Endothelial cell of umbilical vein (primary cell): ENCODE data around the gene CATSPERD. TPM values are rescaled to one million over a fixed set of nuclear protein-coding genes. Genes with fewer than 3 reads are reported as not detected.

Experiments used
- BruUV-seq: library from RNA; stranded (reverse); fragments of 400-500 nt; replicated peaks from 2 replicates; lab custom pipeline; 2021; lab: Mats Ljungman, UMichigan
- CTCF ChIA-PET: fragments of 300-600, 350-600 bp; sonication (Branson Sonifier 250); formaldehyde crosslinking; loops from one replicate; lab custom pipeline; 2021; ENCODE audit warnings: antibody characterized with exemption, inconsistent platforms; lab: Charles Lee
- POLR2A ChIA-PET: fragments of 300-600, 350-600 bp; sonication (Branson Sonifier 250); formaldehyde crosslinking; loops from one replicate; lab custom pipeline; 2021; ENCODE audit warnings: antibody characterized with exemption, inconsistent platforms; lab: Charles Lee
- DNase-seq: peaks from one replicate; pipeline ENCODE4 v3.0.0-alpha.2; 2011; ENCODE audit warnings: low read depth, low spot score
- FAIRE-seq: peaks from 2 replicates; lab custom pipeline; 2011; peaks lifted over from hg19 to GRCh38; lab: Jason Lieb, UNC
- H2AFZ ChIP-seq: 2 replicates; pipeline ENCODE4 v1.6.0; 2012; ENCODE audit warnings: low read depth, low read length, control low read depth, inconsistent platforms
- H3K27ac ChIP-seq: 2 replicates; pipeline ENCODE4 v1.5.1; 2011; ENCODE audit warnings: low read depth, mild to moderate bottlenecking, control low read depth, low read length, moderate library complexity; ENCODE audit not compliant: insufficient read depth
- H3K27me3 ChIP-seq, 2 experiments: 2 replicates each; pipeline versions ENCODE4 v1.6.0 to v1.6.1; 2011; ENCODE audit warnings: low read length in 2 of 2, mixed read lengths in 1 of 2; ENCODE audit not compliant: control insufficient read depth in 2 of 2, insufficient read depth in 2 of 2
- H3K36me3 ChIP-seq, 2 experiments: 2 replicates in 1 of 2; 3 replicates in 1 of 2; pipeline ENCODE4 v1.5.1; 2011; ENCODE audit warnings: low read length in 2 of 2, mild to moderate bottlenecking in 1 of 2, moderate library complexity in 1 of 2; ENCODE audit not compliant: control insufficient read depth in 2 of 2, insufficient read depth in 2 of 2; ENCODE audit errors: extremely low read depth in 1 of 2
- H3K4me1 ChIP-seq: 3 replicates; pipeline ENCODE4 v1.5.1; 2011; ENCODE audit warnings: mild to moderate bottlenecking, low read length; ENCODE audit not compliant: control insufficient read depth, insufficient read depth; ENCODE audit errors: extremely low read depth
- H3K4me2 ChIP-seq: 2 replicates; pipeline ENCODE4 v1.6.1; 2011; ENCODE audit warnings: low read length, control low read depth, mixed read lengths; ENCODE audit not compliant: insufficient read depth
- H3K4me3 ChIP-seq, 3 experiments: fragments of 200-600 bp in 1 of 3; sonication (generic), shearing (Covaris generic) in 1 of 3; replicated peaks in 1 of 3; 2 replicates each; pipeline ENCODE4 v1.5.1; 2011 to 2016; ENCODE audit warnings: control low read depth in 3 of 3, low read length in 3 of 3, mild to moderate bottlenecking in 2 of 3, inconsistent platforms in 1 of 3, low read depth in 1 of 3, moderate library complexity in 1 of 3; ENCODE audit not compliant: insufficient read depth in 1 of 3
- H3K79me2 ChIP-seq: 2 replicates; pipeline ENCODE4 v1.6.0; 2012; ENCODE audit warnings: low read length, inconsistent platforms; ENCODE audit not compliant: control insufficient read depth, insufficient read depth
- H3K9ac ChIP-seq: replicated peaks from 2 replicates; pipeline ENCODE3; 2011; ENCODE audit warnings: low read length, control low read depth; ENCODE audit not compliant: insufficient read depth; ENCODE audit errors: extremely low read depth
- H3K9me1 ChIP-seq: replicated peaks from 3 replicates; pipeline ENCODE4 v1.6.0; 2011; ENCODE audit warnings: mild to moderate bottlenecking, low read length; ENCODE audit not compliant: control insufficient read depth, insufficient read depth; ENCODE audit errors: extremely low read depth
- H3K9me3 ChIP-seq: replicated peaks from 2 replicates; pipeline ENCODE4 v1.5.1; 2012; ENCODE audit warnings: low read length, inconsistent platforms; ENCODE audit not compliant: control insufficient read depth, insufficient read depth
- H4K20me1 ChIP-seq: replicated peaks from 2 replicates; pipeline ENCODE3; 2011; ENCODE audit warnings: mild to moderate bottlenecking, low read length; ENCODE audit not compliant: control insufficient read depth, insufficient read depth; ENCODE audit errors: extremely low read depth
- CTCF ChIP-seq, 2 donors: IDR thresholded peaks; 1 replicate in 1 of 2; 2 replicates in 1 of 2; pipeline ENCODE4 v1.5.1; 2011; ENCODE audit warnings: low read length in 2 of 2, mild to moderate bottlenecking in 2 of 2, moderate library complexity in 2 of 2, control low read depth in 1 of 2, inconsistent platforms in 1 of 2, low read depth in 1 of 2; ENCODE audit not compliant: insufficient read depth in 1 of 2; ENCODE audit errors: extremely low read depth in 1 of 2
- EZH2 ChIP-seq: IDR thresholded peaks from 2 replicates; pipeline ENCODE4 v1.6.1; 2012; ENCODE audit warnings: borderline replicate concordance, low read depth, mild to moderate bottlenecking, moderate library complexity, low read length, inconsistent platforms; ENCODE audit not compliant: severe bottlenecking
- FOS ChIP-seq: IDR thresholded peaks from 2 replicates; pipeline ENCODE4 v1.6.1; 2011; ENCODE audit warnings: mild to moderate bottlenecking, low read length, moderate library complexity, borderline replicate concordance; ENCODE audit not compliant: insufficient read depth
- GATA2 ChIP-seq: IDR thresholded peaks from 2 replicates; pipeline ENCODE4 v1.7.0; 2011; ENCODE audit warnings: low read depth, mild to moderate bottlenecking, moderate library complexity, mixed read lengths, low read length; ENCODE audit not compliant: insufficient read length, insufficient read depth
- JUN ChIP-seq: IDR thresholded peaks from 2 replicates; pipeline ENCODE4 v1.6.1; 2011; ENCODE audit warnings: borderline replicate concordance, low read depth; ENCODE audit not compliant: insufficient read length, insufficient read depth
- MYC ChIP-seq: IDR thresholded peaks from one replicate; pipeline ENCODE4 v1.6.1; 2011; ENCODE audit warnings: mild to moderate bottlenecking, low read depth, low read length
- POLR2A ChIP-seq: IDR thresholded peaks from 2 replicates; pipeline ENCODE4 v1.6.1; 2012; ENCODE audit warnings: low read depth, mild to moderate bottlenecking, control low read depth, low read length
- POLR2AphosphoS5 ChIP-seq: IDR thresholded peaks from 2 replicates; pipeline ENCODE4 v1.6.1; 2012; ENCODE audit warnings: low read depth, mild to moderate bottlenecking, control low read depth, low read length, moderate library complexity; ENCODE audit not compliant: insufficient read depth
- dilution Hi-C: fragments of 300-500 bp; cut with MboI; formaldehyde crosslinking; loops from one replicate; pipeline ENCODE4 v1.15.0; 2019; ENCODE audit warnings: low sequenced_read_pairs; ENCODE audit not compliant: extremely low pct_ligation_motif_present
- intact Hi-C: fragments of 100-400 bp; cut with micrococcal nuclease; formaldehyde crosslinking; loops from one replicate; pipeline ENCODE4 v1.10.0; 2022
- polyA plus RNA-seq, 4 experiments: library from polyadenylated mRNA; depleted of rRNA in 3 of 4; stranded (reverse) in 3 of 4; unstranded in 1 of 4; fragments of >200 nt; gene quantifications; 2 replicates each; pipeline versions ENCODE4 v1.2.1 to v1.2.3, GENCODE V29; 2011 to 2012; ENCODE audit warnings: missing spikeins in 1 of 4
- total RNA-seq: library from RNA; stranded (reverse); gene quantifications from 2 replicates; pipeline ENCODE4 v1.2.3, GENCODE V29; 2021
- TF ChIP-seq, protein P1 (sequence below): IDR thresholded peaks from 2 replicates; pipeline ENCODE4 v1.6.1; 2011; ENCODE audit not compliant: insufficient read depth, insufficient read length

CATSPERD gene
- total and polyA plus RNA-seq, 2 donors (not counting 3 experiments of a cell fraction or from before 2014, with no cell fraction given): not detected

DNA sequence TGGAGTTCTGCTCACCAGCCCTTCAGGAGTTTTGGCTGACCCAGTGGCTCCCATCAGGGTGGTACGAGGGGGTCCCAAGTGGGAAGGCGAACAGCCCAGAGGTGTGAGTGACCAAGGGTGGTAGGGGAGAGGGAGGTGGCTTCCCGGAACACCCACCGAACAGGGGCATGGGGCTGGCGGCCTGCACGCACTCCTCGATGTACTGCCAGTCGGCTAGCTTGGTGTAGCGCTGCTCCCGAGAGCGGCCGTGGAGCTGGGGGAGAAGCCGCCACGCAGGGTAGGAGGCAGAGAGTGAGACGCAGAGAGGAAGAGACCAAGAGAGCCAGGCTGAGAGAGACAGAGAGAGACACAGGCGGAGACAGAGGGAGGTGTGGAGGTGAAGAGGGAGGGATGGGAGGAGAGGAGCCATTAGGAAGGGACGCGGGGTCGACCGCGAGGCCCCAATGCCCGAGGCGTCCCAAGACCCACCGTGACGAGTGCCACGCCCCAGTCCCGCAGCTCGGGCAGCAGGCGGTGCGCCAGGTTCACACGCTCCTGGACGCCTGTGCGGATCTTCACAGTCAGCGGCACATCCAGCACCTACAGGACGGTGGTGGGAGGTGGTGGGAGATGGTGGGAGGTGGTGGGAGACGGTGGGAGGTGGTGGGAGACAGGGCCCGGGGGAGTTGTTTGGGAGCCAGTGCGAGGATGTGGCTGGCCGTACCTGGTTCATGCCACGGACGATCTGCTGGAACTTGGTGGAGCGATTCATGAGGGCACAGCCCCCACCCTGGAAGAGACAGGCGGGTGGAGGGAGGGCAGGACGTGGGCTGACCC is 66.4 kb downstream of the CATSPERD start:
- POLR2A ChIA-PET: no interaction called here
- BruUV-seq: no TSS peak
- CTCF ChIA-PET: no interaction called here

More for the DNA sequence above, 66.4 kb downstream of the CATSPERD start:
- H3K79me2 ChIP-seq: peaks cover 8% of the 10 kb centered on the region
- TF ChIP-seq POLR2A: no peak
- no peak for TF ChIP-seq GATA2
- no peak for TF ChIP-seq POLR2AphosphoS5
- TF ChIP-seq JUN: no peak
- TF ChIP-seq MYC: no peak
- no peak for TF ChIP-seq CTCF (IDR thresholded peaks at IDR 0.05; ENCODE audit: extremely low read depth in 1 of 2, insufficient read depth in 1 of 2, low read depth in 1 of 2, low read length in 2 of 2)
- no peak for TF ChIP-seq EZH2
- TF ChIP-seq, protein P1, sequence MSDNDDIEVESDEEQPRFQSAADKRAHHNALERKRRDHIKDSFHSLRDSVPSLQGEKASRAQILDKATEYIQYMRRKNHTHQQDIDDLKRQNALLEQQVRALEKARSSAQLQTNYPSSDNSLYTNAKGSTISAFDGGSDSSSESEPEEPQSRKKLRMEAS: no peak
- TF ChIP-seq FOS: no peak
- no peak overlapping the region for H3K4me2 ChIP-seq
- dilution Hi-C loops: no loop called here
- no peaks in the 10 kb centered on the region for H4K20me1 ChIP-seq
- H3K4me1 ChIP-seq: peaks cover 5% of the 10 kb centered on the region
- no peak overlapping the region for H2AFZ ChIP-seq
- H3K27ac ChIP-seq: no peak overlapping the region
- intact Hi-C loops: no loop called here
- no peak for DNase-seq
- H3K36me3 ChIP-seq: peaks cover 8 to 37% of the 10 kb centered on the region in 2 experiments
- no peak for FAIRE-seq
- no peaks in the 10 kb centered on the region for H3K9me3 ChIP-seq
- no peak overlapping the region for H3K9ac ChIP-seq
- H3K9me1 ChIP-seq: no peaks in the 10 kb centered on the region
- no peak overlapping the region for H3K4me3 ChIP-seq
- H3K27me3 ChIP-seq: no peaks in the 10 kb centered on the region
